B cell (primary cell): ENCODE results near the gene C16orf86. TPM values are rescaled to one million over a fixed set of nuclear protein-coding genes. Genes with fewer than 3 reads are reported as not detected.

Experiments used
- ATAC-seq: fragments of 200-7000 bp; cut with Tn5 transposase; one replicate; pipeline ENCODE4 v1.10.0; 2021; ENCODE audit warnings: low read depth, mild to moderate bottlenecking, moderate number of reproducible peaks, moderate library complexity
- CTCF ChIA-PET: fragments of 350-600 bp; sonication (Branson Sonifier 250); formaldehyde crosslinking; loops from one replicate; lab custom pipeline; 2021; ENCODE audit warnings: antibody characterized with exemption, inconsistent platforms; lab: Charles Lee
- POLR2A ChIA-PET: fragments of 350-600 bp; sonication (Branson Sonifier 250); formaldehyde crosslinking; loops from one replicate; lab custom pipeline; 2021; ENCODE audit warnings: antibody characterized with exemption; lab: Charles Lee
- DNase-seq: peaks from one replicate; pipeline ENCODE4 v3.0.0; 2013
- H2AFZ ChIP-seq: 2 replicates; pipeline ENCODE4 v1.6.1; 2012; ENCODE audit warnings: mild to moderate bottlenecking, low read depth, low read length; ENCODE audit not compliant: insufficient read depth, poor library complexity, severe bottlenecking
- H3K27ac ChIP-seq, 2 donors: 1 replicate in 1 of 2; 2 replicates in 1 of 2; pipeline ENCODE4 v1.5.1; 2012 to 2013; ENCODE audit warnings: low read length in 2 of 2, mild to moderate bottlenecking in 2 of 2, moderate library complexity in 1 of 2
- H3K27me3 ChIP-seq, 4 experiments: fragments of 200-600 bp in 1 of 4; sonication (generic) in 1 of 4; replicated peaks in 1 of 4; 1 replicate in 2 of 4; 2 replicates in 2 of 4; pipeline versions ENCODE4 v1.6.1 to v1.7.0; 2013 to 2016; ENCODE audit warnings: low read length in 3 of 4, mild to moderate bottlenecking in 2 of 4, mixed read lengths in 1 of 4, moderate library complexity in 1 of 4; ENCODE audit not compliant: insufficient read depth in 4 of 4, control insufficient read depth in 3 of 4; ENCODE audit errors: control extremely low read depth in 1 of 4
- H3K36me3 ChIP-seq, 2 experiments: replicated peaks in 1 of 2; 1 replicate in 1 of 2; 2 replicates in 1 of 2; pipeline versions ENCODE4 v1.6.1 to v1.7.1; 2013; ENCODE audit warnings: low read length in 1 of 2; ENCODE audit not compliant: insufficient read depth in 2 of 2, control insufficient read depth in 1 of 2; ENCODE audit errors: control extremely low read depth in 1 of 2, extremely low read depth in 1 of 2
- H3K4me1 ChIP-seq, 2 donors: fragments of 200-600 bp in 1 of 2; sonication (generic) in 1 of 2; 1 replicate in 1 of 2; 2 replicates in 1 of 2; pipeline versions ENCODE4 v1.5.1 to v1.6.1; 2013 to 2017; ENCODE audit warnings: low read length in 2 of 2; ENCODE audit not compliant: control insufficient read depth in 2 of 2, insufficient read depth in 2 of 2
- H3K4me2 ChIP-seq: replicated peaks from 2 replicates; pipeline ENCODE3; 2012; ENCODE audit warnings: mild to moderate bottlenecking, low read depth, low read length; ENCODE audit not compliant: poor library complexity, severe bottlenecking
- H3K4me3 ChIP-seq, 5 experiments: fragments of 200-600 bp in 1 of 5; sonication (generic) in 1 of 5; 1 replicate in 3 of 5; 2 replicates in 2 of 5; pipeline versions ENCODE4 v1.5.1 to v1.7.0; 2011 to 2016; ENCODE audit warnings: low read length in 4 of 5, mild to moderate bottlenecking in 4 of 5, low read depth in 2 of 5, control low read depth in 1 of 5, moderate library complexity in 1 of 5; ENCODE audit not compliant: insufficient read depth in 1 of 5; ENCODE audit errors: control extremely low read depth in 1 of 5, extremely low read depth in 1 of 5
- H3K79me2 ChIP-seq: fragments of 200-600 bp; sonication (generic); one replicate; pipeline ENCODE4 v1.6.0; 2016; ENCODE audit warnings: low read length; ENCODE audit not compliant: control insufficient read depth, insufficient read depth
- H3K9ac ChIP-seq: fragments of 200-600 bp; sonication (generic); 2 replicates; pipeline ENCODE4 v1.6.1; 2017; ENCODE audit warnings: mild to moderate bottlenecking, low read length, moderate library complexity
- H3K9me3 ChIP-seq, 3 donors: one replicate each; pipeline versions ENCODE4 v1.6.1 to v1.7.1; 2013; ENCODE audit warnings: low read length in 2 of 3; ENCODE audit not compliant: control insufficient read depth in 2 of 3, insufficient read depth in 1 of 3; ENCODE audit errors: control extremely low read depth in 1 of 3
- H4K20me1 ChIP-seq: 2 replicates; pipeline ENCODE4 v1.6.0; 2012; ENCODE audit warnings: mild to moderate bottlenecking, low read length; ENCODE audit not compliant: insufficient read depth, control insufficient read depth, poor library complexity, severe bottlenecking
- H3K27ac Mint-ChIP-seq: one replicate; pipeline ENCODE4 v1.8.0; 2021; ENCODE audit warnings: mixed read lengths
- H3K27me3 Mint-ChIP-seq: one replicate; pipeline ENCODE4 v1.8.0; 2021; ENCODE audit warnings: mixed read lengths
- H3K4me1 Mint-ChIP-seq: one replicate; pipeline ENCODE4 v1.8.0; 2021; ENCODE audit warnings: mixed read lengths
- H3K4me3 Mint-ChIP-seq: one replicate; pipeline ENCODE4 v1.8.0; 2021; ENCODE audit warnings: mixed read lengths
- H3K9me3 Mint-ChIP-seq: one replicate; pipeline ENCODE4 v1.8.0; 2022; ENCODE audit warnings: mixed read lengths; ENCODE audit not compliant: insufficient read depth
- EZH2 ChIP-seq: IDR thresholded peaks from 2 replicates; pipeline ENCODE4 v1.6.1; 2012; ENCODE audit warnings: borderline replicate concordance, low read depth, mild to moderate bottlenecking, moderate library complexity, low read length; ENCODE audit not compliant: insufficient read depth, poor library complexity, severe bottlenecking
- WGBS: methylation state at CpG from one replicate; pipeline ENCODE4 v1.1.5; 2013; ENCODE audit warnings: missing lambda C conversion rate; ENCODE audit not compliant: insufficient coverage; 5-methylcytosine and 5-hydroxymethylcytosine counted together
- intact Hi-C: fragments of 100-400 bp; cut with micrococcal nuclease; formaldehyde crosslinking; loops from one replicate; pipeline ENCODE4 v1.10.0; 2022
- polyA plus RNA-seq: library from polyadenylated mRNA; depleted of rRNA; stranded (reverse); fragments of >200 nt; gene quantifications from 2 replicates; pipeline ENCODE4 v1.2.3, GENCODE V29; 2012
- total RNA-seq, 2 donors: library from RNA; stranded (reverse); fragments of 120-200 nt in 1 of 2; gene quantifications; 1 replicate in 1 of 2; 2 replicates in 1 of 2; pipeline versions ENCODE4 v1.2.3 to v1.2.4, GENCODE V29; 2013 to 2022
- TF ChIP-seq, protein P1 (sequence below): fragments of 200-600 bp; IDR thresholded peaks from one replicate; pipeline ENCODE4 v1.8.0; 2022; ENCODE audit warnings: antibody characterized with exemption, mild to moderate bottlenecking

C16orf86 gene
- total and polyA plus RNA-seq, 2 donors (not counting 1 experiment from before 2014, with no cell fraction given) = 9.9 to 18.0 TPM

DNA sequence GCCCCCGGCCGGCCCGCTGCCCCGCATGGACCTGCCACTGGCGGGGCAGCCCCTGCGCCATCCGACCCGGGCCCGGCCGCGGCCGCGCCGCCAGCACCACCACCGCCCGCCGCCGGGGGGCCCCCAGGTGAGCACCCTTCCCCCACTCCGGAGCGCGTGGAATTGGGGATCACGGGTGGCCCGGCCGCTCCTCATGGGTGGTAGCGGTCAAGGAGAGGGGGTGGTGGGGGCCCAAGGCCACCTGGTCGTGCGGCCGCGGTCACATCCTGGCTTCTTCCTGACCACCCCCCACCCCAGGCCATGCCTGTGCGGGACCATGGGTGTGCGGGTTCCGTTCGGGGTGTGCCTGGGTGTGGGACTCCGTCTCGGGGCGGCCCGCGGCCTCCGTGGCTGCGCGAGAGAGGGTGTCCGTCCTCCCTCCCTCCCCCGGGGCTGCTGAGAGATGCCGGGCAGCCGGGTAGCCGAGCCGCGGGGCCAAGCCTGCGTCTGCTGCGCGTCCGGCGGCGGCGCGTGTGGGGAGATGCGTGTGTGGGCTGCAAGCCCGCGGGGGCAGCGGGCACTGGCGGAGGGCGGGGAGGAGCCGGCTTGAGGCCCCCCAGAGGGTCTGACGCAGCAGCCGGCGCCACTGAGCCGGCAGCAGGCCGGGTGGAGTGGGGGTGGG, 13.4 kb upstream of the C16orf86 start:
- TF ChIP-seq EZH2 = no peak
- TF ChIP-seq, protein P1, sequence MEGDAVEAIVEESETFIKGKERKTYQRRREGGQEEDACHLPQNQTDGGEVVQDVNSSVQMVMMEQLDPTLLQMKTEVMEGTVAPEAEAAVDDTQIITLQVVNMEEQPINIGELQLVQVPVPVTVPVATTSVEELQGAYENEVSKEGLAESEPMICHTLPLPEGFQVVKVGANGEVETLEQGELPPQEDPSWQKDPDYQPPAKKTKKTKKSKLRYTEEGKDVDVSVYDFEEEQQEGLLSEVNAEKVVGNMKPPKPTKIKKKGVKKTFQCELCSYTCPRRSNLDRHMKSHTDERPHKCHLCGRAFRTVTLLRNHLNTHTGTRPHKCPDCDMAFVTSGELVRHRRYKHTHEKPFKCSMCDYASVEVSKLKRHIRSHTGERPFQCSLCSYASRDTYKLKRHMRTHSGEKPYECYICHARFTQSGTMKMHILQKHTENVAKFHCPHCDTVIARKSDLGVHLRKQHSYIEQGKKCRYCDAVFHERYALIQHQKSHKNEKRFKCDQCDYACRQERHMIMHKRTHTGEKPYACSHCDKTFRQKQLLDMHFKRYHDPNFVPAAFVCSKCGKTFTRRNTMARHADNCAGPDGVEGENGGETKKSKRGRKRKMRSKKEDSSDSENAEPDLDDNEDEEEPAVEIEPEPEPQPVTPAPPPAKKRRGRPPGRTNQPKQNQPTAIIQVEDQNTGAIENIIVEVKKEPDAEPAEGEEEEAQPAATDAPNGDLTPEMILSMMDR = no peak
- Mint-ChIP-seq H3K4me3 (no peak overlapping the region), H3K9me3 (no peaks in the 10 kb centered on the region), H3K27ac (no peak overlapping the region), H3K4me1 (peaks cover 11% of the 10 kb centered on the region), H3K27me3 (no peaks in the 10 kb centered on the region)
- Histone ChIP-seq H3K27ac (no peak overlapping the region), H3K27me3 (no peaks in the 10 kb centered on the region), H3K79me2 (peaks cover 20% of the 10 kb centered on the region), H3K4me3 (no peak overlapping the region), H3K36me3 (peaks cover 0 to 76% of the 10 kb centered on the region in 2 experiments), H2AFZ (no peak overlapping the region), H3K9ac (no peak overlapping the region), H3K4me1 (no peaks in the 10 kb centered on the region), H3K9me3 (no peaks in the 10 kb centered on the region), H3K4me2 (no peak overlapping the region), H4K20me1 (peaks cover 45% of the 10 kb centered on the region)
- no peak for DNase-seq
- POLR2A ChIA-PET = no interaction called here
- 91% methylated on average over 56 of the region's 68 CpGs for WGBS
- no peak for ATAC-seq
- intact Hi-C loops = no loop called here
- CTCF ChIA-PET = interaction anchor here (1.5 to 1.8 kb wide), 2 partner anchors 106 to 132 kb away, joined by 3 to 5 read pairs; no protein-coding TSS in a partner anchor

DNA sequence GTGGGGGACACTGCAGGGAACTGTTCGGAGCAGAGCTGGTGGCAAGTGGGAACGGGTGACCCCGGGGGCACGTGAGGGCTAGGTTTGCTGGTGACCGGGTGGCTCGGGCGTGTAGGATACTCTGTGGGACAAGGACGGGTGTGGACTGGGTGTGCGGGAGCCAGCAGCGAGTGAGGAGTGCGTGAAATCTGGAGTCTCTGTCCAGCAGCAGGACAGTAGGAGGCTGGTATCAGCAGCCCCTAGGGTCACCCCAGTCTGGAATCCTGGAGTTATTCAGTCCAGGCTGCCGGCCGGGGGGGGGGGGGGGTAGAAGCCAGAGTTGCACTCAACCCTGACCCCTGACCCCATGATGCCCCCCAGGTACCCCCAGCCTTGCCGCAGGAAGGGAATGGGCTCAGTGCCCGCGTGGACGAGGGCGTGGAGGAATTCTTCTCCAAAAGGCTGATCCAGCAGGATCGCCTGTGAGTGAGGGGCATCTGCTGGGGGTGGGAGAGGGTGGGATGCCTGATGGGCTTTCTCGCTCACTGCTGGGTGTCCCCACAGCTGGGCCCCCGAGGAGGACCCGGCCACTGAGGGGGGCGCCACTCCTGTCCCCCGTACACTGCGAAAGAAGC, 12.7 kb upstream of the C16orf86 start:
- H3K4me1 ChIP-seq = peaks cover 2 to 5% of the 10 kb centered on the region in 2 donors
- H4K20me1 ChIP-seq = peaks cover 42% of the 10 kb centered on the region
- H3K9ac ChIP-seq = no peak overlapping the region
- H3K27me3 ChIP-seq = no peaks in the 10 kb centered on the region
- H3K4me3 ChIP-seq = no peak overlapping the region
- H3K27ac ChIP-seq = no peak overlapping the region
- H3K4me2 ChIP-seq = no peak overlapping the region
- H3K9me3 ChIP-seq = no peaks in the 10 kb centered on the region
- no peak overlapping the region for H3K4me3 Mint-ChIP-seq
- no peak overlapping the region for H3K27ac Mint-ChIP-seq
- peaks cover 18% of the 10 kb centered on the region for H3K79me2 ChIP-seq
- no peak for DNase-seq
- intact Hi-C loops = no loop called here
- no peak for ATAC-seq
- ChIA-PET POLR2A (interaction anchor here (0.6 kb wide), 1 partner anchor 138 kb away, joined by 9 read pairs; no protein-coding TSS in a partner anchor), CTCF (no interaction called here)
- H3K9me3 Mint-ChIP-seq = no peaks in the 10 kb centered on the region
- H3K36me3 ChIP-seq = peaks cover 0 to 73% of the 10 kb centered on the region in 2 experiments
- H3K4me1 Mint-ChIP-seq = peaks cover 17% of the 10 kb centered on the region
- H3K27me3 Mint-ChIP-seq = no peaks in the 10 kb centered on the region
- H2AFZ ChIP-seq = no peak overlapping the region
- WGBS = 95% methylated on average over 22 of the region's 25 CpGs
- TF ChIP-seq EZH2 = no peak
